Fibroblast of skin of scalp (primary cell): ENCODE measurements around the gene MTA3.
A peak's percentile ranks its signal among the peaks of the same experiment; 100 is the strongest.
"Not testable (repeated sequence)": the region's sequence is repeated elsewhere in the genome, so short reads cannot be mapped to it uniquely, and the experiment has no call there.

Experiments
- DNase-seq: peaks from one replicate; pipeline ENCODE4 v3.0.0-alpha.2; 2013

The MTA3 gene

DNA sequence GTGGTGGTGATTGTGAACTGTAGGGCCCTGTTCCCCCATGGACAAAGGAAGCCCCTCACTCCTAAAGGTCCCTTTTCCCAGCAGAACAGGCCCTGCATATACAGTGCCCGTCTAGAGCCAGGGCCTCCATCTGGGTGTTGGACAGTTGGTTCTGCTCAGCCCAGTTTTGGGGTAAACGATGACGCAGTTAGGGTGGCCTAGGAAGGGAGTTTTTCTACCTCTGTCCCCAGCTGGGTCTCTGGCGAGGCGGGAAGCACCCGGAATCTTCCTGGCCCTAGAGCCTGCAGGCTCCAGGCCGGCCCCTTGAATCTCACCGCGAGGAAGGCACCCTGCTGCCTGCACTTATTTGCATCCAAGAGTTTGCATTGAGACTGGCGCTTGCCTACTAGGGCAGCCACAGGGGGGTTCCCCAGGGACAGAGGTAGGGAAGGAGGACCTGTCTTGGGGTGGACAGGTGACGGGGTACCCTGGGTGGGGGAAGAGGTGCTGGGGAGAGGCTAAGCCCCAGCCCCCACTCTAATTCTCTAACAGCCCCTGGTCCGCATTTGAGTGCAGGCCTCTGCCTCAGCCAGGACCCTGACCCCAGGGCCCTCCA lies 529 bp upstream of the MTA3 start:
- DNase-seq, result peak; percentile 18

DNA sequence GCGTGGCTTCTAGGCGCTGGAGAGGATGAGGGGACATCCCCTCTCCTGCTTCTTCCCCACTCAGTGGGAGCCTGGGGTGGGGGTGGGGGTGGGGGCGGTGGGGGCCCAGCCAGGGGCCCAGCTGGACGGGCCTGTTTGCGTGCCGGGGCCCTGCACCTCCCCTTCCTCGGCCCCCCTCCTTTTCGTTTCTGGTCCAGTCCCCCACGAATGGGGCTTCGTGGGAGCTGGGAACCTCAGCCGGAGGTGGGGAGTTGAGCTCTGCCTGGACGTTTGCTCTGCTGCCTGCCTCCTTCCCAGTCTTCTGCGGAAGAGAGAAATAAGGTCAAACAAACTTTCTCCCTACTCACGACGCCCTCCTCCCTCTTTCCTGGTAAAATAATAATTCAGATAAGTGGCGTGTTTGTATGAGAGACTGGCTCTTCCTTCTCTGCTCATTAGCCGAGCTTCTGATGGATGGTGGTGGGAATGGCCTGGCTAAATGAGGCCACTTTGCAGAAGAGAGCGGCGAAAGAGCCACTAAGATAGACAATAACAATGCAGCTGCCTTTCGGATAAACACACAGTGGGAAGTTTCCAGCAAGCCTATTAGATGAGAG lies 782 bp downstream of the MTA3 start:
- DNase-seq, result peak; percentile 22

DNA sequence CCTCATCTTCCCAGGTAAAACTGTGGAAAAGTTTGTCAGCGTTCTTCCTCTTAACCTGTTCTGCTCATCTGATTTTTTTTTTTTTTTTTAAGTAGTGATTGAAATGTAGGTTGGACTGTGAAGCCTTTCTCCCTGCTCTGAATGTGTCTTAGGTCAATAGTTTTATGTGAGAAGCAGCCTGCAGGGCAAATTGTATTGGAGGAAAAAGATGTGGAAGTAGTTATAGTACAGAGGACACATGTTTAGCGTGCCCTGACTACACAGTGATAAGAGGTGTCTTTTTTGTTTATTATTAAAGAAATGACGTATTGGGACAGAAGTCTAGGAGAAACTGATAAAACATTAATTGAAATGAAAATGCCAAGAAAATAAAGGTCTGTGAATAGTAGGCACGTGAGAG lies 1.5 kb downstream of the MTA3 start:
- DNase-seq, result no peak

DNA sequence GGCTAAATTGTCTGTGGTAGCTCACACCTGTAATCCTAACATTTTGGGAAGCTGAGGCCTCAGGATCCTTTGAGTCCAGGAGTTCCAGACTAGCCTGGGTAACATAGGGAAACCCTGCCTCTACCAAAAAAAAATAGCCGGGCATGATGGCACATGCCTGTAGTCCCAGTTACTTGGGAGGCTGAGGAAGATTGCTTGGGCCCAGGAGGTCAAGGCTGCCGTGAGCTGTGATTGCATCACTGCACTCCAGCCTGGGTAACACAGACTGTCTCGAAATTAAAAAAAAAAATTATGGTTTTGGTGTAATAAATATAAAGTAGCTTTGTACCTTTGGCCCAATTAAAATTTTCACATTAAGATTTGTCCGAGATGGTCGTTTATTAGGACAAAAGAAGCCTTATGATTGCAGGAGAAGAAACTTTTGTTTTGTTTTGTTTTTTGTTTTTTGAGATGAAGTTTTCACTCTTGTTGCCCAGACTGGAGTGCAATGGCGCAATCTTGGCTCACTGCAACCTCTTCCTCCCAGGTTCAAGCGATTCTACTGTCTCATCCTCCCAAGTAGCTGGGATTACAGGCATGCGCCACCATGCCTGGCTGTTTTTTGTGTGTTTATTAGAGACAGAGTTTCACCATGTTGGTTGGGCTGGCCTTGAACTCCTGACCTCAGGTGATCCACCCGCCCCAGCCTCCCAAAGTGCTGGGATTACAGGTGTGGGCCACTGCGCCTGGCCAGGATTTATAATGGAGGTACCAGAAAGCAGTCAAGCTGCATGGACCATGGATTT lies 4.1 kb downstream of the MTA3 start:
- no peak for DNase-seq

DNA sequence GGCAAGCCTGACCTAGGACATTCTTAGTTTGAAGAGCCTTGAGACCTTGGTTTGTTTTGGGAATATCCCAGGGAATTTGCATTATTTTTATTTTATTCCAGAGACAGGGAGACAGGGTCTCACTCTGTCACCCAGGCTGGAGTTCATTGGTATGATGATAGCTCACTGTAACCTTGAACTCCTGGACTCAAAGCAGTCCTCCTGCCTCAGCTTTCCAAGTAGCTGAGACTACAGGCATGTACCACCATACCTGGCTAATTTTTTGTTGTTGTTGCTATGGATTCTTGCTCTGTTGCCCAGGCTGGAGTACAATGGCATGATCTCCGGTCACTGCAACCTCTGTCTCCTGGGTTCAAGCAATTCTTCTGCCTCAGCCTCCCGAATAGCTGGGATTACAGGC lies 4.8 kb downstream of the MTA3 start:
- no peak for DNase-seq

DNA sequence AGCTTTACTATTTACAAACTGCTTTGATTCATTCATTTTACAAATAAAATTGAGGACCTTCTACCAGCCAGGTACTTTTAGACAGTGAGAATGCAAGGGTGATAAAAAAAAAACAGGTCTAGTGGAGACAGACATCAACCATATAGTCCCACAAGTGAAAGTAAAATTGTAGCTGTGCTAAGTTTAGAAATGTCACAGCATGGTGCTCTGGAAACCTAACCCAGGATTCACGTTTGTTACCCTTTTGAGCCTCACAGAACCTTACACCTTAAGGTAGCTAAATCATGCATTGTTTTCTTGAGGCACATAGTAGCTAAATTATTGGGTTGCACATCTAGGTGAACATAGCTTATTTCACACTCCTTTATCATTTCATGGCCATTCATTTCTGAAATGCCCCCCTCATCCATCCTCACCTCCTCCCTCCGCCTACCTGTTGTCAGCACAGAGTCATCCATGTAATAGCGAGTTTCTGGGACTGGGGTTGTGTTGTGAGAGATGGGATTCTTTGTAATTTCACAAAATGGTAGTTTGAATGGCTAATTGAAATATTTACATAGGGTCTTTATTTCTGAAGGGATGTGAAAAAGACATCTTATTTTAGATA lies 7.1 kb downstream of the MTA3 start:
- no peak for DNase-seq

DNA sequence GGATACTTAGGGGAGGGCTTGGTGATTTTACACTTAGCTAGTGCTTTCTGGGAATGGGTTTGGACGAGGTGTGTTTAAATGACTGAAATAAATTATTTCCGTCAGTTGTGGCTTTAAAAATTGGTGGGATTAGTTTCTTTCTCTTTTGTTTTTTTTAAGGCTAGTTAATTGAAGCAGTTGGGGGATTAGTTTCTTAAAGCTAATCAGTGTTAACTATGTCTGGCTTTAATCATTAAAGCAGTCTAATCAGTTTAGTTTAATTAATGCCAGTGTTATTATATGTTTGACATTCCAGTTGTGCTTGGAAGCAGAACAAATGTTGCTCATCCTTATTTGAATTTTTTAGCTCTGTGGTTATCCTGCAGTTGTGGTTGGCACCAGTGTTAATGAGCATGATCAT lies 10.2 kb downstream of the MTA3 start:
- no peak for DNase-seq

DNA sequence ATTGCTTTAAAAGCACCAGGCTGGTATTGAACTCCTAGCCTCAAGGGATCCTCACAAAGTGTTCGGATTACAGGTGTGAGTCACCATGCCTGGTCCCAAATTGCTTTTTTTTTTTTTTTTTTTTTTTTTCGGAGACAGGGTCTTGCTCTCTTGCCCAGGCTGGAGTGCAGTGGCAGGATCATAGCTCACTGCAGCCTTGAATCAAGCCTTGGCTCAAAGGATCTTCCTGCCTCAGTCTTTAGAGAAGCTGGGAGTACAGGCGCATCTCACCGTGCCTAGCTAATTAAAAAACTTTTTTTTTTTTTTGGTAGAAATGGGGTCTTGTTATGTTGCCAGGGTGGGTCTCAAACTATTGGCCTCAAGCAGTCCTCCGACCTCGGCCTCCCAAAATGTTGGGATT lies 12.8 kb downstream of the MTA3 start:
- no peak for DNase-seq

DNA sequence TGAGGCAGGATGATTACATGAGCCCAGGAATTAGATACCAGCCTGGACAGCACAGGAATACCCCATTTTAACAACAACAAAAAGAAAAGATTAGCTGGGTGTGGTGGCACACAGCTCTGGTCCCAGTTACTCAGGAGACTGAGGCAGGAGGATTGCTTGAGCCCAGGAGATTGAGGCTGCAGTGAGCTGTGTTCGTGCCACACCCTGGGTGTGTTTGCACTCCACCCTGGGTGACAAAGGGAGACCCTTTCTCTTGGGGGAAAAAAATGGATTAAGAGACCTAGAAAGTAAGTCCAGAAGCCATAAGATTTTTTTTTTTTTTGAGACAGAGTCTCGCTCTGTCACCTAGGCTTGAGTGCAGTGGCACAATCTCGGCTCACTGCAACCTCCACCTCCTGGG lies 16.2 kb downstream of the MTA3 start:
- not testable (repeated sequence) for DNase-seq

DNA sequence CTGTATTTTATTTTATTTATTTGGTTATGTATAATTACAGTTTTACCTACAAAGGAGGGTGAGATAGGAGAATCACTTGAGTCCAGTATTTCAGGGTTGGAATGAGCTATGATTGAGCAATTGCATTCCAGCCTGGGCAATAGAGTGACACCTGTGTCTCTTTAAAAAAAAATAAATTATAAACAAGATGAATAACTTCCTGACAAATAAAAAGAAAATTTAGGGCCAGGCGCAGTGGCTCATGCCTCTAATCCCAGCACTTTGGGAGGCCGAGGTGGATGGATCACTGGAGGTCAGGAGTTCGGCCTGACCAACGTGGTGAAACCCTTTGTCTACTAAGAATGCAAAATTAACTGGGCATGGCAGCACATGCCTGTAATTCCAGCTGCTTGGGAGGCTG lies 17.3 kb downstream of the MTA3 start:
- DNase-seq, result no peak

DNA sequence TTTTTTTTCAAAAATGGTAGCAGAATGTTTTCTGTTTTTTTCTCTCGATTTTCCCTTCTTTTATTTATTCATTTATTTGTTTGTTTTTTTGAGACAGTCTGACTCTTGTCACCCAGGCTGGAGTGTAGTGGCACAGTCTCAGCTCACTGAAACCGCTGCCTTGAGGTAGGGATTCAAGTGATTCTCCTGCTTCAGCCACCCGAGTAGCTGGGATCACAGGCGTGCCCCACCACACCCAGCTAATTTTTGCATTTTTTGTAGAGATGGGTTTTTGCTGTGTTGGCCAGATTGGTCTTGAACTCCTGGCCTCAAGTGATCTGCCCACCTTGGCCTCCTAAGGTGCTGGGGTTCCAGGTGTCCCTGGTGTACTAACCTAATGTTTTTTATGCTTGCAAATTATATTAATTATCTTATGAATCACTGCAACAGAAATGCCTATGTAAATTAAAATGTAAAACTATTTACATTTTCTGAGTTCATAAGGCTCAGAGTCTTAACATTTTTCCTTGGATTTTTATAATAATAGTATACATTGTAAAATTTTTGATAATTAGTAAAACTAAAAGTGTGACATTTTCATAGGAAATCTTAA lies 19.2 kb downstream of the MTA3 start:
- DNase-seq, result no peak

DNA sequence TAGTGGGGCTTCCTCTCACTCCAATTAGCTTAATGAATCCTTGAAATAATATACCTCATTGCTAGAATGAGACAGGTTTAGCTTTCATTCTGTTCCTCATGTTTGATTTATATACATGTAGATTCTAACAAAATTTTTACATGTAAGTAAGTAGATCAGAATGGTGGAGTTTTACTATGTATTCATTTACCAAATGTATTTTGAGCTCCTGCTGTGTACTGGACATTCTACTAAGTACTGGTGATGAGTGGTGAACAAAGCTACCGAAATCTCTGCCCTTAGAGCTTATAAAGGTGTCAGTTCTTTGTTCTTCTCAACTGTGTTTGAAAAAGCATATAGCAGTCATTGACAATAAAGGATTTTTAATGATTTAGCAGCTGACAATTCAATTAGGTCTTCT lies 19.7 kb downstream of the MTA3 start:
- DNase-seq, result no peak

DNA sequence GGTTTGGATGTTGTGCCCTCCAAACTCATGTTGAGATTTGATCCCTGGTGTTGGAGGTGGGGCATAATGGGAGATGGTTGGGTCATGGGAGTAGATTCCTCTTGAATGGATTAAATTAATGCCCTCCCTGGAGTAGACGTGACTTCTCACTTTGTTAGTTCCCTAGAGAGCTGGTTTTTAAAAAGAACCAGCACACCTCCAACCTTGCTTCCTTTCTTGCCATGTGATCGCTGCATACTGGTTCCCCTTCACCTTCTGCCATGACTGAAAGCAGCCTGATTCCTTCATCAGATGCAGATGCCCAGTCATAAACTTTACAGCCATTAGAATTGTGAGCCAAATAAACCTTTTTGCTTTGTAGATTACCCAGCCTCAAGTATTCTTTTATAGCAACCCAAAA lies 21.7 kb downstream of the MTA3 start:
- DNase-seq, result no peak

DNA sequence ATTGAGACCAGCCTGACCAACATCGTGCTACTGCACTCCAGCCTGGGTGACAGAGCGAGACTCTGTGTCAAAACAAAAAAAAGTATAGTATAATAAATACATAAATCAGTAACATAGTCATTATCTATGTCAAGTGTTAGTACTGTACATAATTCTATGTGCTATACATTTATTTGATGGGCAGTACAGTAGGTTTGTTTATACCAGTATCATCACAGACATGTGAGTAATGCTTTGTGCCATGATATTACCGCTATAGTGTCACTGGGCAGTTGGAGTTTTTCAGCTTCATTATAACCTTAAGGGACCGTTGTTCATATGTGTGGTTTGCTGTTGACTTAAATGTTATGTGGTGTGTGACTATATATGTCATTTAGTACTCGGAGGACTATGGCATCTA lies 24.9 kb downstream of the MTA3 start:
- no peak for DNase-seq

DNA sequence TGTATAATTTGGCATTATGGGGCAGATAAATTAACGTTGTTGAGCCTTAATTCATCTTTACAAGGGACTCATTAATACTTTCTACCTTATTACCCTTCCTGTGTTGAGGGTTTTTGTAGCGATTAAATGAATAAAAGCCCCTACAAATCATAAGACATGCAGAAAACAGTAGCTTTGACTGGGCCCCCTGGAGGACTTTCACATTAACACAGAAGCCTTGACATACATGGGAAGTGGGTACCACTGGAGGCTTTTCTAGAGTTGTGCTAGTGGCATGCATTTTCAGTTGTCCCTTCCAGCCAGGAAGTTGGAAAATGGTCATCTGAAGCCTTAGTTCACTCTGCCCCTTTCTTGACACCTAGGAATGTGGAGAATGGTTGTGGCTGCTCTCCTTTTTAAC lies 30.2 kb downstream of the MTA3 start:
- DNase-seq, result no peak

DNA sequence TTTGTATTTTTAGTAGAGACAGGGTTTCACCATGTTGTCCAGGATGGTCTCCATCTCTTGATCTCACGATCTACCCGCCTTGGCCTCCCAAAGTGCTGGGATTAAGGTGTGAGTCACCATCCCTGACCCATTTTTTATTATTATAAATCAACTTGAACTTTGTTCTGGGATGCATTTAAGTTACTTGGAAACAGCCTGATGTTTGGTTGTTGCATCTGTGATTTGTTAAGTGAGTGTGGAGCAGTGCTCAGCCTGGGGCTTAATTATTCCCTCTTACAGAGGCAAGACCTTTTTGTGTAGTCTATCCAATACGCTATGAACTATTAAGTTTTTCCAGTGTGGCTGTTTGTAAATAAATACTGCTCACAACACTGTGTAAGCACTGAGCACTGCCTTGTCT lies 32.6 kb downstream of the MTA3 start:
- peak; percentile 15 for DNase-seq

DNA sequence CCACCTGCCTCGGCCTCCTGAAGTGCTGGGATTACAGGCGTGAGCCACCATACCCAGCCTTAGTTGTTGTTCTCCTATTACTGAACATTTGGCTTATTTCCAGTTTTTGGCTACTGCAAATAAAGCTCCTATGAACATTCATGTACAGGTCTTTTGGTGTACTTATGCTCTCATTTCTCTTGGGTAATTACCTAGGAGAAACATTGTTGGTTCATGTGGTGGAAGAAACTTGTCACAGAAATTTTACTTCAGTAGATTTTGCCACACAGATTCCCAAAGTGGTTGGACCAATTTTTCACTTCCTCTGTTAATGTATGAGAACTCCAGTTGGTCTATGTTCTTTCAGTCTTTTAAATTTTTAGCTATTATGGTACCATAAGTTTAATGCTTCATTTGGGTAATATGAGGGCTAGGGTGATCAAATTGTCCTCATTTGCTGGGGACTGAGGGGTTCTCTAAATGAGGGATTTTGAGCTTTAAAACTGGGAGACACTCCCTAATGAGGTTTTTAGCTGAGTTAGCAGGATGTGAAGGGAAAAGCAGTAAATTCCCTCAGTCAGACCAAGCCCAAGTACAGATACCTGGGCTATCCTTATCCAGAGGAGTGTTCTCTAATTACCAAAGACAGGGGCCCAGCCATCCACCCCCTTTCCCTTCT lies 33.9 kb downstream of the MTA3 start:
- DNase-seq, result no peak

DNA sequence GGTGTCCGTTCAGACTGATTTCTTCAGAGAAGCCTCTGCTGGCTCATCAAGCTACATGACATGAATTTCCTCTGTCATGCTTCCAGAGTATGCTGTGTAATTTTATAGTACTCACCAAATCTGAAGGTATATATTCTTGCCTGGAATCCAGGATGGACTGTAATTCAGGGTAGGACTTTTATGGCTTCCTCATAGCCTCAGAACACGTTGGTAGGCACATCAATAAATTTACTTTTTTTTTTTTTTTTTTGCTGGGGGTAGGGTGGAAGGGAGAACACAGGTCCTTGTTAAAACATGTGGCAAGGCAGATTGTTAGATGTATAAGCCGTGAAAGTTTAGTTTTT lies 34.4 kb downstream of the MTA3 start:
- DNase-seq, result no peak

DNA sequence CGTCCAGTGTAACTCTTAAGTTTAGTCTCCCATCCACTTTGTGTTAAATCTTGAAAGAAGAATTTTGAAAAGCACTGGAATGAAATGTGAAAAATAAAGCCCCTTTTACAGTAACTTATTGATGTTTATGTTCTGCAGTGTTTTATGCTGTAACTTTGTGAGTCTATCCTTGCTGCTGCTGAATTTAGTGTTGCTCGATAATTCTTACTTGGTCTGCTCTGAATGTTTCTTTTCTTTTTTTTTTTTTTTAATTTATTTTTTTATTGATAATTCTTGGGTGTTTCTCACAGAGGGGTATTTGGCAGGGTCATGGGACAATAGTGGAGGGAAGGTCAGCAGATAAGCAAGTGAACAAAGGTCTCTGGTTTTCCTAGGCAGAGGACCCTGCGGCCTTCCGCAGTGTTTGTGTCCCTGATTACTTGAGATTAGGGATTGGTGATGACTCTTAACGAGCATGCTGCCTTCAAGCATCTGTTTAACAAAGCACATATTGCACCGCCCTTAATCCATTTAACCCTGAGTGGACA lies 36.0 kb downstream of the MTA3 start:
- DNase-seq, result not testable (repeated sequence)

DNA sequence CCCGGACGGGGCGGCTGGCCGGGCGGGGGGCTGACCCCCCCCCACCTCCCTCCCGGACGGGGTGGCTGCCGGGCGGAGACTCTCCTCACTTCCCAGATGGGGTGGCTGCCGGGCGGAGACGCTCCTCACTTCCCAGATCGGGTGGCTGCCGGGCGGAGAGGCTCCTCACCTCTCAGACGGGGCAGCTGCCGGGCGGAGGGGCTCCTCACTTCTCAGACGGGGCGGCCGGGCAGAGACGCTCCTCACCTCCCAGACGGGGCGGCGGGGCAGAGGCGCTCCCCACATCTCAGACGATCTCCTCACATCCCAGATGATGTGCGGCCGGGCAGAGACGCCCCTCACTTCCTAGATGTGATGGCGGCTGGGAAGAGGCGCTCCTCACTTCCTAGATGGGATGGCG lies 37.7 kb downstream of the MTA3 start:
- DNase-seq, result not testable (repeated sequence)

DNA sequence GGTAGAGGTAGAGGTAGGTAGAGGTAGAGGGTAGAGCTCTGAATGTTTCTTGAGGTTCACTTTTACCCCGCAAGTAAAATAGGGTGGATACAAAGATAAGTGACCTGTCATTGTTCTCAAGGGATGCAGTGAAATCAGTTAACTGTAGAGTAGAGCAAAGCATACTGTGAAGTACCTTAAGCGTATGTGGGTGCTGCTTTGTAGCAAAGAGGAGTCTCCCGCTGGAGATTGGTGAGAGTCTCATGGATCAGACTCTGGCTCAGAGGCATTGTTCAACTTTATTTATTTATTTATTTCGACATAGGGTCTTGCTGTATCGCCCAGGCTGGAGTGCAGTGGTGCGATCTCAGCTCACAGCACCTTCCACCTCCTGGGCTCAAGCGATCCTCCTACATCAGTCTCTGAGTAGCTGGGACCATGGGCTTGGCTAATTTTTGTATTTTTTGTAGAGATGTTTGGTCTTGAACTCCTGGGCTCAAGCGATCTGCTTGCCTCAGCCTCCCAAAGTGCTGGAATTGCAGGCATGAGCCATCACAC lies 38.7 kb downstream of the MTA3 start:
- no peak for DNase-seq

DNA sequence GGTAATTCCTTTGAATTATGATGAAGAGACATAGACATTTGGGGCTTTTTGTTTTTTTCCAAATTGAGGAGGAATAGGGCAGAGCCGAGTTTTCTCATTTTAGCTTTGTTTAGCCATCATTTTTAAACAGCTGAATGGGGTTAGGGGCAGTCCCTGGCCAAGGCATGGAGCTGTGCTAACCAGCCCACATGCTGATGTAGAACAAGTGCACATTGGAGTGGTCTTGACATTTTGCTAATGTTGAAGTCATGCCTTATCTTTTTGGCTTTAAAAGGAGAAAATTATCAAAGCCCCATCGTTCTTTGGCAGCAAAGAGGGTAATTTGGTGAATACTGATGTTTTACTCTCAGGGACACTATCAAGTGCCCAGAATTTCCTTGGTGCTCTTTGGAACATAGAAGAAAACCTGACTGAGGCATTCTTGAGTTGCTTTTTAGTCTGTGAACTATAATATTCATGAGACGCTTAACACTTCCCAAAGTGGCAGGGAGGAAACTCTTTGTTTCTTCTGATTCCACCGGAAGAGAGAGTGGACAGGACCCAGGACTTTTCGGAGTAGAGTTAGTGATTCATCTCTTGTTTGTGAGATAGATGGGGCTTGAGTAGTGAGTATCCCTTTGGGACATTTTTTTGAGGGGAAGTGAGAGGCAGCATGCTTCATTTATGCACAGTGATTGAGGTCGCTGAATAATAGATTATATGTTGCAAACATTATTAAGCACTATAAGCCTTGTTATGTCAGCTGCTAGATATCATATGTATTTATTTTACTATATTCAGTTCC lies 45.0 kb downstream of the MTA3 start:
- DNase-seq, result no peak
